COLO668 (cell line): ENCODE data around the gene FKBP1C.
"Not testable (repeated sequence)": the region's sequence is repeated elsewhere in the genome, so short reads cannot be mapped to it uniquely, and the experiment has no call there.

ENCODE experiments used
- DNase-seq: peaks from one replicate; lab custom pipeline; 2025; ENCODE audit not compliant: unreplicated experiment; lab: John Stamatoyannopoulos, UW

Gene FKBP1C

GRCh38 chr6:63211343-63211742, at the start of gene FKBP1C:
Gene FKBP1C, plus strand, starts transcription at chr6:63211469.
- DNase-seq = not testable (repeated sequence)

DNA sequence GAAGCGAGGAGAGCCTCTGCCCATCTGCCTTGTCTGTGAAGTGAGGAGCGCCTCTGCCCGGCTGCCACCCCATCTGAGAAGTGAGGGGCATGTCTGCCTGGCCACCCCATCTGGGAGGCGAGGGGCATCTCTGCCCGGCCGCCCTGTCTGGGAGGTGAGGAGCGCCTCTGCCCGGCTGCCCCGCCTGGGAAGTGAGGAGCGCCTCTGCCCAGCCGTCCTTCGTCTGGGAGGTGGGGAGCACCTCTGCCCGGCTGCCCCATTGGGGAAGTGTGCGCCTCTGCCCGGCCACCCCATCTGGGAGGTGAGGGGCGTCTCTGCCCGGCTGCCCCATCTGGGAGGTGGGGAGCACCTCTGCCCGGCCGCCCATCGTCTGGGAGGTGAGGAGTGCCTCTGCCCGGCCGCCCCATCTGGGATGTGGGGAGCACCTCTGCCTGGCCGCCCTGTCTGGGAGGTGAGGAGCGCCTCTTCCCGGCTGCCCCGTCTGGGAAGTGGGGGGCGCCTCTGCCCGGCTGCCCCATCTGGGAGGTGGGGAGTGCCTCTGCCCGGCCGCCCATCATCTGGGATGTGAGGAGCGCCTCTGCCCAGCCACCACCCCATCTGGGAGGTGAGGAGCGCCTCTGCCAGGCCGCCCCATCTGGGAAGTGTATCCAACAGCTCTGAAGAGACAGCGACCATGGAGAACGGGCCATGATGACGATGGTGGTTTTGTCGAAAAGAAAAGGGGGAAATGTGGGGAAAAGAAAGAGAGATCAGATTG, 47.0 kb upstream of the FKBP1C start:
- not testable (repeated sequence) for DNase-seq

DNA sequence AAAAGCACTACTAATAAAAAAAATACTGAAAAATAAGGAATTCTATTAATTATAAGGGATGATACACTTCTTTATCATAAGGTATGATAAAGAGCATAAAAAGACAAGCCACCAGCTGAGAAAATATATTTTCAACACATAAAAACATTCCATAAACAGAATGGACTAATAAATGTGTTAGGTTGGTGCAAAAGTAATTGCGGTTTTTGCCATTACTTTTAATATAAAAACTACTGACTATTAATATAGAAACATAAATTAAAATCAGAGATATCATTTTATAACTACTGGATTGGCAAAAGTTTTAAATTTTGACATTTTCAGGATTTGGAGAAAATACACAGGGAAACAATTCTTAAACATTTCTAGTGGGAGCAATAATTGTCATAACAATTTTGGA, 37.1 kb upstream of the FKBP1C start:
- DNase-seq = no peak

- DNase-seq = no peak
Measured at GRCh38 chr6:63176181-63176580, 35.1 kb upstream of the FKBP1C start.

DNA sequence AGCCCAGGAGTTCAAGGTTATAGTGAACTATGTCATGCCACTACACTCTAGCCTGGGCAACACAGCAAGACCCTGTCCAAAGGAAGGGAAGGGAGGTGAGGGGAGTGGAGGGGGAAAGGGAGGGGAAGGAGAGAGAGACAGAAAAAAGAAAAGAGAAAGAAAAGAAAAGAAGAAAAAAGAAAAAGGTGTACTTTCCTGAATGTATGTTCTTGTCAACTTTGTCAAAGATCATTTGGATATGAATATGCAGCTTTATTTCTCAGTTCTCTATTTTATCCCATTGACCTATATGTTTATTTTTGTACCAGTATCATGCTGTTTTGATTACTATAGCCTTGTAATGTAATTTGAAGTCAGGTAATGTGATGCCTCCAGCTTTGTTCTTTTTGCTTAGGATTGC, 30.9 kb upstream of the FKBP1C start:
- no peak for DNase-seq

- no peak for DNase-seq
Measured at GRCh38 chr6:63186970-63187369, 24.3 kb upstream of the FKBP1C start.

GRCh38 chr6:63188828-63189227, 22.4 kb upstream of the FKBP1C start:
- no peak for DNase-seq

- no peak for DNase-seq
Measured at GRCh38 chr6:63193324-63193723, 17.9 kb upstream of the FKBP1C start.

GRCh38 chr6:63197741-63198140, 13.5 kb upstream of the FKBP1C start:
- no peak for DNase-seq

- DNase-seq = no peak
Measured at GRCh38 chr6:63213325-63213724, 2.1 kb downstream of the FKBP1C start.

DNA sequence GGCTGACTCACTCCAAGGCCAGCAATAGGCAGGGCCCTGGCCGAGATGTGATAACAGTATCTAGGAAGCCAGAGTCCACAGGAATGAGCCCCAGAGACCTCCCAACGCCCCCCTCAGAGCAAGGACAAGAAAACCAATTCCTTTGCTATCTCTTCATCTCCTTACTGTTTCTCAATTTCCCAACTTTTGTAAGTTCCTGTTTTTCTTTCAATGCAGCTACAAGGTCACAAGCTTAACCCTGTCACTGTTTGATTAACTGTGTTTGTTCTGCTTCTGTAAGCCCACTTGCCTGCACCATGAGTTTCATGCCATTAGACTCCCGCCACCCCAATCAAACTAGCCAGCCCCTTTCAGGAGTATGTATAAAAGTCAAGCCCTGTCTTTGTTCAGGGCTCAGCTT, 3.5 kb downstream of the FKBP1C start:
- DNase-seq = no peak

DNA sequence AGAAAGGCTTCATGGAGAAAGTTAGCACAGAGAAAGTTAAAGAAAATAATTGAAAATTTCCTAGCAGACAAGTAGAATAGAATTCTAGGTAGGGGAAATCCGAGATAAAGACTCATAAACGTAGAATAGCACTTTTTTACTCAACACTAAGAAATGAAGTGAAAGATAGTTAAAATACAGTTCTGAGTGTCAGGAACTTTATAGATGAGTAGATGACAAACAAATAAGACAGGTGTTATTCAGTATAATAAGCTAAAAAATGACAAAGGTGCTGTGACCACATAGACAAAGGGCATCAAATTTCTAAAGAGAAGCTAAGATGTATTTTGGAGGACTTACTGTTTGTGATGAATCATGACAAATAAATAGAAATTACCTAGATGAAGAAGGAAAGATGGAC, 12.9 kb downstream of the FKBP1C start:
- DNase-seq = no peak

- not testable (repeated sequence) for DNase-seq
Measured at GRCh38 chr6:63225987-63226386, 14.7 kb downstream of the FKBP1C start.

- DNase-seq = not testable (repeated sequence)
Measured at GRCh38 chr6:63227928-63228894, 16.9 kb downstream of the FKBP1C start.

GRCh38 chr6:63230027-63230426, 18.8 kb downstream of the FKBP1C start:
- not testable (repeated sequence) for DNase-seq

GRCh38 chr6:63230511-63230910, 19.2 kb downstream of the FKBP1C start:
- DNase-seq = not testable (repeated sequence)

DNA sequence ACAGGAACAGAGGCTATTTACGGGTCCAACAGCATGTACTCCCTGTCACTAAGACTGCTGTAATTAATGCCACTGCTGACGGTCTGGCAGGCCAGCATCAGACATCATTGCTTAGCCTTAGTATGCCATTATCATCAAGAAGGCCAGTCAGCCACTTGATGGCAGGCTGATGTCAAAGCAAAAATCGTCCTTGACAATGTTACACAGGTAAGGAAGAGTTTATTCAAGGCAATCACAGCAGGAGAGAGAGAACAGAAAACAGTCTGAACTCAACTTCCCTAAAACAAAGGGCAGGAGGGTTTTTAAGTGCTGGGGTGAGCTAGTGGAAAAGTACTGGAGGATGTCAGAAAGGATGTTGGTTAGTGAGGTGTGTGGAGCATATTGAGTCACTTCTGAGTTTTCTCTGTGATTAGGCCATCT, 25.1 kb downstream of the FKBP1C start:
- no peak for DNase-seq

DNA sequence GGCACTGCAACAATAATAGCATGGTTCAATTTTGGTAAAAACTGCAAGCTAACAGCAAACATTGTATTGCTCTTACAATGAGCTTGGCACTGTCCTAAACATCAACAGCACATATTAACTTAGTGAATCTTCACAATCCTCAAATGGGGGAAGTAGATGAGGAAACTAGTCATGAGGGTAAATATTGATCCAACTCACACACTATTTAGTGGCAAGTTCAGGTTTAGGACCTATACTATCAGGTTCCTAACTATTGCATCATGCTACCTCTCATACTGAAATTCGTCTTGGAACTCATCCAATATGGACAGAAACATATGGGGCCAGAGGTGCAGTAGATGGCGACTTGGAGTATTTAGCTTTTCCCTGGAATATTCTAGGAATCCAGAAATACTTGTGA, 34.2 kb downstream of the FKBP1C start:
- no peak for DNase-seq

DNA sequence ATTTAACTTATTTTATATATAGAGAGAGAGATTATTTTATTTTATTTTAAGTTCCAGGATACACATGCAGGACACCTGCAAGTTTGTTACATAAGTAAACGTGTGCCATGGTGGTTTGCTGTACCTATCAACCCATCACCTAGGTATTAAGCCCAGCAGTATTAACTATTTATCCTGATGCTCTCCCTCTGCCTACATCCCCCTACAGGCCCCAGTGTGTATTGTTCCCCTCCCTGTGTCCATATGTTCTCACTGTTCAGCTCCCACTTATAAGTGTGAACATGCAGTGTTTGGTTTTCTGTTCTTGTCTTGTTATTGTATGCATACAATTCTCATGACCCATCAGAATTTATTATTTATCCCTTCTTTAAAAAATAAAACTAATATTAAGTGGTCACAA, 34.6 kb downstream of the FKBP1C start:
- peak; percentile 1 for DNase-seq

DNA sequence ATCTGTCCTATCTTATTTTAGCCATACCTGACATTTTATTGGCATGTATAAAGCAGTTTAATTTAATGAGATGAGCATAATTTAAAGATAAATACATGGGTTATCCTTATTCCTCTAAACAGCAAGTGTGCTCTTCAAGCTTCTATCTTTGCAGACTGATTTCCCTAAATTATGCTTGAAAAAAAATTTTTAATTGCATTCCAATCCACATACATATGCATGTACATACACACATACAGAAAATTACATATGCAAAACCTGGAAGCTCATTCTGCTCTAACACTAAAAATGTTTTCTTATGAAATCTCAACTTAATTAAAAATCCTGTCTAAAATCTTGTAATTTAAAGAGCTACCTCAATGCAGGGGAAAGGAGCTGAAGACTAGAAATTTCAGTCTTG, 35.3 kb downstream of the FKBP1C start:
- DNase-seq = no peak

GRCh38 chr6:63249875-63250482, 38.7 kb downstream of the FKBP1C start:
- DNase-seq = no peak

GRCh38 chr6:63259153-63259552, 47.9 kb downstream of the FKBP1C start:
- no peak for DNase-seq
